Vagina (tissue), 2 donors: ENCODE measurements around the gene GNG13. TPM values are rescaled to one million over a fixed set of nuclear protein-coding genes. Genes with fewer than 3 reads are reported as not detected.

Experiments used
- DNase-seq, 2 donors: peaks; one replicate each; pipeline ENCODE4 v3.0.0-alpha.2; 2017; ENCODE audit errors: extremely low spot score in 2 of 2
- H3K27ac ChIP-seq: fragments of 200-600 bp; sonication (generic); one replicate; pipeline ENCODE4 v1.5.1; 2019
- H3K27me3 ChIP-seq: fragments of 200-600 bp; sonication (generic); one replicate; pipeline ENCODE4 v1.5.1; 2019
- H3K36me3 ChIP-seq, 2 donors: fragments of 200-600 bp; sonication (generic); one replicate each; pipeline ENCODE4 v1.5.1; 2017 to 2019
- H3K4me1 ChIP-seq: fragments of 200-600 bp; sonication (generic); one replicate; pipeline ENCODE4 v1.5.1; 2019
- H3K4me3 ChIP-seq, 2 donors: fragments of 200-600 bp; sonication (generic); 1 replicate in 1 of 2; 2 replicates in 1 of 2; pipeline ENCODE4 v1.5.1; 2016 to 2019
- H3K9me3 ChIP-seq: fragments of 200-600 bp; sonication (generic); one replicate; pipeline ENCODE4 v1.5.1; 2019
- CTCF ChIP-seq, 3 experiments: fragments of 450-650 bp in 2 of 3; fragments of 200-600 bp in 1 of 3; sonication (generic) in 1 of 3; IDR thresholded peaks; one replicate each; pipeline ENCODE4 v1.5.1; 2017 to 2019; ENCODE audit warnings: antibody characterized with exemption in 3 of 3, mild to moderate bottlenecking in 2 of 3, moderate library complexity in 2 of 3
- POLR2A ChIP-seq, 2 donors: fragments of 450-650 bp; IDR thresholded peaks; one replicate each; pipeline ENCODE4 v1.6.1; 2017; ENCODE audit warnings: antibody characterized with exemption in 2 of 2, mild to moderate bottlenecking in 2 of 2, moderate library complexity in 2 of 2
- POLR2AphosphoS5 ChIP-seq, 2 donors: sonication (generic); formaldehyde crosslinking; IDR thresholded peaks; one replicate each; pipeline ENCODE4 v1.9.0; 2017; ENCODE audit warnings: antibody characterized with exemption in 2 of 2, mild to moderate bottlenecking in 2 of 2, low read depth in 1 of 2; ENCODE audit not compliant: insufficient read depth in 1 of 2
- intact Hi-C: fragments of 100-400 bp; cut with DNase I; formaldehyde crosslinking; loops from one replicate; pipeline ENCODE4 v1.15.1; 2023
- total RNA-seq: library from RNA; depleted of rRNA; stranded (reverse); fragments of >200 nt; gene quantifications from one replicate; pipeline ENCODE4 v1.2.3, GENCODE V29; 2016

The GNG13 gene
- total RNA-seq, 1 donor from 2014 or later = not detected

GRCh38 chr16:825341-826061, 25.0 kb upstream of the GNG13 start:
- Histone ChIP-seq H3K36me3 (no peaks in the 10 kb centered on the region), H3K4me3 (peak overlapping the region in 1 of 2 donors; percentile 24), H3K27ac (no peak overlapping the region), H3K9me3 (no peaks in the 10 kb centered on the region), H3K4me1 (peaks cover 9% of the 10 kb centered on the region), H3K27me3 (no peaks in the 10 kb centered on the region)
- no peak for DNase-seq
- intact Hi-C loops = no loop called here
- no peak for TF ChIP-seq POLR2AphosphoS5 (IDR thresholded peaks at IDR 0.05; ENCODE audit: insufficient read depth in 1 of 2, low read depth in 1 of 2)
- TF ChIP-seq POLR2A (IDR thresholded peaks at IDR 0.05) = no peak
- no peak for TF ChIP-seq CTCF (IDR thresholded peaks at IDR 0.05)

GRCh38 chr16:824601-825000, 24.1 kb upstream of the GNG13 start:
- DNase-seq = no peak
- Histone ChIP-seq H3K36me3 (no peaks in the 10 kb centered on the region), H3K9me3 (no peaks in the 10 kb centered on the region), H3K4me3 (no peak overlapping the region), H3K4me1 (peaks cover 9% of the 10 kb centered on the region), H3K27me3 (no peaks in the 10 kb centered on the region), H3K27ac (no peak overlapping the region)
- intact Hi-C loops = no loop called here
- TF ChIP-seq POLR2AphosphoS5 (IDR thresholded peaks at IDR 0.05; ENCODE audit: insufficient read depth in 1 of 2, low read depth in 1 of 2) (no peak), POLR2A (IDR thresholded peaks at IDR 0.05) (no peak), CTCF (IDR thresholded peaks at IDR 0.05) (no peak)

- Histone ChIP-seq H3K36me3 (no peaks in the 10 kb centered on the region), H3K27me3 (no peaks in the 10 kb centered on the region), H3K9me3 (no peaks in the 10 kb centered on the region), H3K4me1 (peaks cover 9% of the 10 kb centered on the region), H3K27ac (no peak overlapping the region), H3K4me3 (no peak overlapping the region)
- intact Hi-C loops = no loop called here
- TF ChIP-seq POLR2A (IDR thresholded peaks at IDR 0.05) (no peak), POLR2AphosphoS5 (IDR thresholded peaks at IDR 0.05; ENCODE audit: insufficient read depth in 1 of 2, low read depth in 1 of 2) (no peak), CTCF (IDR thresholded peaks at IDR 0.05) (no peak)
- DNase-seq = no peak
Measured at GRCh38 chr16:824194-824593, 23.7 kb upstream of the GNG13 start.

- H3K4me1 ChIP-seq = peaks cover 9% of the 10 kb centered on the region
- H3K27me3 ChIP-seq = no peaks in the 10 kb centered on the region
- H3K4me3 ChIP-seq = no peak overlapping the region
- H3K9me3 ChIP-seq = no peaks in the 10 kb centered on the region
- intact Hi-C loops = no loop called here
- DNase-seq = no peak
- H3K36me3 ChIP-seq = no peaks in the 10 kb centered on the region
- TF ChIP-seq POLR2A (IDR thresholded peaks at IDR 0.05) = no peak
- TF ChIP-seq CTCF (IDR thresholded peaks at IDR 0.05) = no peak
- no peak for TF ChIP-seq POLR2AphosphoS5 (IDR thresholded peaks at IDR 0.05; ENCODE audit: insufficient read depth in 1 of 2, low read depth in 1 of 2)
- H3K27ac ChIP-seq = no peak overlapping the region
Measured at GRCh38 chr16:822909-823297, 22.4 kb upstream of the GNG13 start.

GRCh38 chr16:822174-822908, 21.8 kb upstream of the GNG13 start:
- Histone ChIP-seq H3K4me3 (no peak overlapping the region), H3K27ac (no peak overlapping the region), H3K36me3 (no peaks in the 10 kb centered on the region), H3K4me1 (peaks cover 13% of the 10 kb centered on the region), H3K9me3 (no peaks in the 10 kb centered on the region), H3K27me3 (peaks cover 5% of the 10 kb centered on the region)
- TF ChIP-seq POLR2AphosphoS5 (IDR thresholded peaks at IDR 0.05; ENCODE audit: insufficient read depth in 1 of 2, low read depth in 1 of 2) (no peak), POLR2A (IDR thresholded peaks at IDR 0.05) (no peak), CTCF (IDR thresholded peaks at IDR 0.05) (no peak)
- intact Hi-C loops = no loop called here
- no peak for DNase-seq
